GF-D8 (cell line): ENCODE data around the gene AVEN.

ENCODE experiments used
- DNase-seq: peaks from one replicate; lab custom pipeline; 2025; lab: John Stamatoyannopoulos, UW

AVEN gene

GRCh38 chr15:33985751-33986150, 53.3 kb downstream of the AVEN start:
- DNase-seq: no peak

GRCh38 chr15:33985287-33985686, 53.7 kb downstream of the AVEN start:
- DNase-seq: no peak

- no peak for DNase-seq
Measured at GRCh38 chr15:33982516-33982915, 56.5 kb downstream of the AVEN start.

- DNase-seq: no peak
Measured at GRCh38 chr15:33980159-33980558, 58.8 kb downstream of the AVEN start.

- no peak for DNase-seq
Measured at GRCh38 chr15:33975022-33975565, 63.9 kb downstream of the AVEN start.

GRCh38 chr15:33971811-33972210, 67.2 kb downstream of the AVEN start:
- no peak for DNase-seq

- DNase-seq: no peak
Measured at GRCh38 chr15:33968821-33969220, 70.2 kb downstream of the AVEN start.

- DNase-seq: no peak
Measured at GRCh38 chr15:33968224-33968623, 70.8 kb downstream of the AVEN start, which contains the start of gene CHRM5. TSS of gene CHRM5 (plus strand) at chr15:33968497. CDS start at chr15:34062718, 94,221 bp downstream.

GRCh38 chr15:33964665-33965040, 74.4 kb downstream of the AVEN start:
- no peak for DNase-seq

GRCh38 chr15:33963831-33964664, 75.0 kb downstream of the AVEN start:
- DNase-seq: no peak

- DNase-seq: no peak
Measured at GRCh38 chr15:33960549-33960935, 78.5 kb downstream of the AVEN start.

GRCh38 chr15:33959844-33960548, 79.0 kb downstream of the AVEN start:
- DNase-seq: no peak

- no peak for DNase-seq
Measured at GRCh38 chr15:33956397-33956796, 82.6 kb downstream of the AVEN start.

GRCh38 chr15:33955945-33956344, 83.1 kb downstream of the AVEN start:
- no peak for DNase-seq

GRCh38 chr15:33946152-33946551, 92.9 kb downstream of the AVEN start:
- DNase-seq: no peak

- DNase-seq: no peak
Measured at GRCh38 chr15:33941279-33942063, 97.5 kb downstream of the AVEN start.

GRCh38 chr15:33934921-33935320, 104.1 kb downstream of the AVEN start:
- DNase-seq: no peak

GRCh38 chr15:33934396-33934795, 104.6 kb downstream of the AVEN start:
- no peak for DNase-seq

- DNase-seq: no peak
Measured at GRCh38 chr15:33932734-33933133, 106.3 kb downstream of the AVEN start.

GRCh38 chr15:33926260-33926659, 112.7 kb downstream of the AVEN start:
- no peak for DNase-seq

- DNase-seq: no peak
Measured at GRCh38 chr15:33923446-33923845, 115.6 kb downstream of the AVEN start.
